ENCODE measurements around the gene DGAT2. TPM values are rescaled to one million over a fixed set of nuclear protein-coding genes. Genes with fewer than 3 reads are reported as not detected.

DGAT2 gene
- total RNA-seq, 1 donor, result 3.6 TPM

- TF ChIP-seq CTCF (IDR thresholded peaks at IDR 0.05; ENCODE audit: extremely low read depth, low read depth, low read length), result no peak
Observed at GRCh38 chr11:75771646-75772410, 3.2 kb downstream of the DGAT2 start.

DNA sequence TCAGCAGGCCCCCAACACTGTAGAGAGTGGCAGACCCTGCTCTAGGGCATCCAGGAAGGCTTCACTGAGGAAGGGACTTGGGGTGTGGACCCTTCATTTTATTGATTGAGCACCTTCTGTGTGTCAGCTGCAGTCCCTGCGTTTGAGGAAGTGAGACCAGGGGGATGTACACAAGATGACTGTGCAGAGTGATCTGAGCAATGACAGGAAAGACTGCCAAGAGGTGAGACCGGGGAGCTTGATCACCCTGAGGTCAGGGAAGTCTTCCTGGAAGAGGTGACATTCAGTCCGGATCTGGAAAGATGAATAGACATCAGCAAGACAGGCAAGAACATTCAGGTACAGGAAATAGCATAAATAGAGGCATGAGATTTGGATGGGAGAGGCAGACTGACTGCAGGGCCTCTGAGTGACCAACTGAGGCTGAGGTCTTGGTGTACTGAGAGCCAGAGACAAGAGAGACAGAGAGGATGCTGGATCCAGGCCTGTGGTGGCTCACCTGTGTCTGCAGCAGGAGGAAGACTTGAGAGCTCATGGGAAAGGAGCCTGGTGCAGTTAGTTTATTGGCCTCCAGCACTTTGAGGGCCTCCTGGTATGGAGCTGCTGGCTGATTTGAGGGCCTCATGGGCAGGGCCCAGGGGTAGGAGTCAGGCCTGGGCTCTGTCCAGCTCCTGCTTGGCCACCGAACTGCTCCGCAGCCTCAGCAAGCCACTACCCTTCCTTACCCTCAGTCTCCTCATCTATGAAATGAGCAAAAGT lies 5.2 kb downstream of the DGAT2 start:
- H3K4me2 ChIP-seq (ENCODE audit: insufficient read depth, low read length), result no peak overlapping the region
- H3K4me1 ChIP-seq (ENCODE audit: insufficient read depth, low read length), result peaks cover 16% of the 10 kb centered on the region
- TF ChIP-seq CTCF (IDR thresholded peaks at IDR 0.05; ENCODE audit: extremely low read depth, low read depth, low read length), result no peak
- H3K27me3 ChIP-seq (ENCODE audit: insufficient read depth, low read length), result peaks cover 21% of the 10 kb centered on the region
- H2AFZ ChIP-seq (ENCODE audit: low read length), result no peak overlapping the region
- H3K27ac ChIP-seq (ENCODE audit: low read depth, low read length), result no peak overlapping the region
- no peaks in the 10 kb centered on the region for H3K36me3 ChIP-seq (ENCODE audit: insufficient read depth, low read length)
- H3K4me3 ChIP-seq (ENCODE audit: insufficient read depth, low read length), result no peak overlapping the region
- no peaks in the 10 kb centered on the region for H3K9me3 ChIP-seq (ENCODE audit: low read depth, low read length)
- no peaks in the 10 kb centered on the region for H4K20me1 ChIP-seq (ENCODE audit: insufficient read depth, low read length)
- peak; percentile 62 for DNase-seq (ENCODE audit: insufficient read length, low spot score, missing footprints)
- no peaks in the 10 kb centered on the region for H3K79me2 ChIP-seq (ENCODE audit: insufficient read depth, low read length)

More at GRCh38 chr11:75771646-75772410, 3.2 kb downstream of the DGAT2 start:
- DNase-seq (ENCODE audit: insufficient read length, low spot score, missing footprints), result peak; percentile 96
- Histone ChIP-seq H3K4me2 (ENCODE audit: insufficient read depth, low read length) (no peak overlapping the region), H2AFZ (ENCODE audit: low read length) (peak overlapping the region; percentile 8), H3K4me1 (ENCODE audit: insufficient read depth, low read length) (peaks cover 23% of the 10 kb centered on the region), H3K4me3 (ENCODE audit: insufficient read depth, low read length) (no peak overlapping the region), H3K27ac (ENCODE audit: low read depth, low read length) (peak overlapping the region; percentile 46), H3K36me3 (ENCODE audit: insufficient read depth, low read length) (no peaks in the 10 kb centered on the region), H4K20me1 (ENCODE audit: insufficient read depth, low read length) (no peaks in the 10 kb centered on the region), H3K79me2 (ENCODE audit: insufficient read depth, low read length) (no peaks in the 10 kb centered on the region), H3K27me3 (ENCODE audit: insufficient read depth, low read length) (peaks cover 31% of the 10 kb centered on the region), H3K9me3 (ENCODE audit: low read depth, low read length) (no peaks in the 10 kb centered on the region)

DNA sequence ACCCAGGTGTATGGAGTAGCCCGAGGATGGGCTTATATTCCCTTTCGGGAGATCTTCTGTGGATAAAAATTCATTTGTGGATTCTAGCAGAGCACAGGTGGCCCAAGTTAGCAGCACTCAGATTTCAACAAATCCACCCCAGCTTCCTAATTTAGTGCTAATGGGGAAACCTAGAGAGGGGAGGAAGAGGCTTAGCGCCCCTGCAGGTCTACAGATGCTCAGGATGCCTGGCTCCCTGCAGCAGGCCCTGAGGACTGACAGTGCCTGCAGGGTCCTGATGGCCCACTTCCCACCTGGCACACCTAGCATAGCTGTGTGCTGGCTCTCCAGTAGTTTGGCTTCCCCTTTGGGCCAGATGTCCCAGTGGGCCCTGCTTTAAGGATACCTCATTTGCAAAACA lies 6.5 kb downstream of the DGAT2 start:
- H3K27me3 ChIP-seq (ENCODE audit: insufficient read depth, low read length), result peaks cover 8% of the 10 kb centered on the region
- H3K4me2 ChIP-seq (ENCODE audit: insufficient read depth, low read length), result no peak overlapping the region
- no peaks in the 10 kb centered on the region for H3K36me3 ChIP-seq (ENCODE audit: insufficient read depth, low read length)
- H3K79me2 ChIP-seq (ENCODE audit: insufficient read depth, low read length), result no peaks in the 10 kb centered on the region
- no peaks in the 10 kb centered on the region for H4K20me1 ChIP-seq (ENCODE audit: insufficient read depth, low read length)
- no peak overlapping the region for H3K4me3 ChIP-seq (ENCODE audit: insufficient read depth, low read length)
- no peaks in the 10 kb centered on the region for H3K9me3 ChIP-seq (ENCODE audit: low read depth, low read length)
- peaks cover 12% of the 10 kb centered on the region for H3K4me1 ChIP-seq (ENCODE audit: insufficient read depth, low read length)
- H3K27ac ChIP-seq (ENCODE audit: low read depth, low read length), result no peak overlapping the region
- H2AFZ ChIP-seq (ENCODE audit: low read length), result no peak overlapping the region
- TF ChIP-seq CTCF (IDR thresholded peaks at IDR 0.05; ENCODE audit: extremely low read depth, low read depth, low read length), result no peak
- DNase-seq (ENCODE audit: insufficient read length, low spot score, missing footprints), result peak; percentile 73

DNA sequence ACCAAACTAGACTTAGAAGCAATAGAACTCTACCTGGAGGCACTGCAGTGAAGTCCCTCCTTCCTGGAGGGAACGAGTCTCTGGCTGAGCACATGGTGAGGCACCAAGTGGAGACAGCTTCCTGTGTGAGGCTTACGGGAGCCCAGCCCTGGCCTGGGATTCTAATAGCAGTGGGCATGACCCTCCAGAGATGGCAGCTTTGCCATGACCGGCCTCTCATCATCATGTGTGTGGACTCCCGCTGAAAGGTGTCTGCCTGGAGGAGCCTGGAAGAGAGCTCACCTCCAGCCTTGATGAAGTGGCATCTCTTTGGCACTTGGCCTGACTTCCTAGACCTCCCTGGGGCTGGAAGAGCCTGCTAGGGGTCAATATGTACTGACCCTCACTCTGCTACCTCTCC lies 8.0 kb downstream of the DGAT2 start:
- no peak for TF ChIP-seq CTCF (IDR thresholded peaks at IDR 0.05; ENCODE audit: extremely low read depth, low read depth, low read length)
- Histone ChIP-seq H3K4me1 (ENCODE audit: insufficient read depth, low read length) (peaks cover 6% of the 10 kb centered on the region), H3K4me2 (ENCODE audit: insufficient read depth, low read length) (no peak overlapping the region), H3K4me3 (ENCODE audit: insufficient read depth, low read length) (no peak overlapping the region), H3K27ac (ENCODE audit: low read depth, low read length) (no peak overlapping the region), H3K27me3 (ENCODE audit: insufficient read depth, low read length) (no peaks in the 10 kb centered on the region), H3K36me3 (ENCODE audit: insufficient read depth, low read length) (no peaks in the 10 kb centered on the region), H4K20me1 (ENCODE audit: insufficient read depth, low read length) (no peaks in the 10 kb centered on the region), H3K79me2 (ENCODE audit: insufficient read depth, low read length) (no peaks in the 10 kb centered on the region), H2AFZ (ENCODE audit: low read length) (no peak overlapping the region), H3K9me3 (ENCODE audit: low read depth, low read length) (no peaks in the 10 kb centered on the region)
- DNase-seq (ENCODE audit: insufficient read length, low spot score, missing footprints), result peak; percentile 19

Data from osteoblast (primary cell).